SK-N-SH treated with all-trans-retinoic acid at 6 μM for 48 hours (cell line): ENCODE results near the gene SELP.

ENCODE experiments used
- ATAC-seq: fragments of 200-7000 bp; cut with Tn5 transposase; 3 replicates; pipeline ENCODE4 v1.9.1; 2020; ENCODE audit warnings: mild to moderate bottlenecking, moderate library complexity
- ARNTL ChIP-seq: fragments of 450-650 bp; formaldehyde crosslinking; IDR thresholded peaks from 2 replicates; pipeline ENCODE4 v1.5.0; 2020; ENCODE audit warnings: low read depth, mild to moderate bottlenecking, moderate library complexity, borderline replicate concordance
- BACH2 ChIP-seq: fragments of 250-450 bp; sonication (Bioruptor Pico); IDR thresholded peaks from 2 replicates; pipeline ENCODE4 v1.9.0; 2021; ENCODE audit warnings: mild to moderate bottlenecking, borderline replicate concordance
- CSDC2 ChIP-seq: fragments of 250-450 bp; sonication (Bioruptor Pico); IDR thresholded peaks from 2 replicates; pipeline ENCODE4 v1.5.0; 2020; ENCODE audit warnings: mild to moderate bottlenecking, moderate library complexity
- ESRRG ChIP-seq: fragments of 250-450 bp; sonication (Bioruptor Pico); IDR thresholded peaks from 2 replicates; pipeline ENCODE4 v1.6.1; 2021; ENCODE audit warnings: mild to moderate bottlenecking
- GLIS3 ChIP-seq: fragments of 250-450 bp; sonication (Bioruptor Pico); IDR thresholded peaks from 2 replicates; pipeline ENCODE4 v1.5.0; 2020; ENCODE audit warnings: mild to moderate bottlenecking, moderate library complexity
- ISL1 ChIP-seq: fragments of 250-450 bp; sonication (Bioruptor Pico); IDR thresholded peaks from 2 replicates; pipeline ENCODE4 v2.1.2; 2022; ENCODE audit warnings: mild to moderate bottlenecking, moderate library complexity
- OSR1 ChIP-seq: fragments of 250-450 bp; sonication (Bioruptor Pico); IDR thresholded peaks from 2 replicates; pipeline ENCODE4 v1.8.0; 2022; ENCODE audit warnings: moderate library complexity, mild to moderate bottlenecking, inconsistent platforms
- PPARA ChIP-seq: fragments of 250-450 bp; sonication (Bioruptor Pico); IDR thresholded peaks from 2 replicates; pipeline ENCODE4 v1.5.0; 2020; ENCODE audit warnings: mild to moderate bottlenecking, borderline replicate concordance
- RARB ChIP-seq: fragments of 250-450 bp; sonication (Bioruptor Pico); IDR thresholded peaks from 2 replicates; pipeline ENCODE4 v1.8.0; 2021; ENCODE audit warnings: mild to moderate bottlenecking, moderate library complexity
- SNAI2 ChIP-seq: fragments of 250-450 bp; sonication (Bioruptor Pico); IDR thresholded peaks from 2 replicates; pipeline ENCODE4 v1.5.0; 2020; ENCODE audit warnings: mild to moderate bottlenecking, moderate library complexity
- TOX ChIP-seq: fragments of 250-450 bp; sonication (Bioruptor Pico); IDR thresholded peaks from 2 replicates; pipeline ENCODE4 v1.8.0; 2021; ENCODE audit warnings: mild to moderate bottlenecking, moderate library complexity, borderline replicate concordance
- ZC3H10 ChIP-seq: fragments of 250-450 bp; sonication (Bioruptor Pico); IDR thresholded peaks from 2 replicates; pipeline ENCODE4 v1.5.1; 2021; ENCODE audit warnings: mild to moderate bottlenecking, moderate library complexity
- ZFP3 ChIP-seq: fragments of 250-450 bp; sonication (Bioruptor Pico); IDR thresholded peaks from 2 replicates; pipeline ENCODE4 v1.5.0; 2020; ENCODE audit warnings: mild to moderate bottlenecking, moderate library complexity
- ZFP30 ChIP-seq: fragments of 450-650 bp; formaldehyde crosslinking; IDR thresholded peaks from 2 replicates; pipeline ENCODE4 v1.5.0; 2022; ENCODE audit warnings: mild to moderate bottlenecking, moderate library complexity
- ZNF565 ChIP-seq: fragments of 450-650 bp; formaldehyde crosslinking; conservative IDR thresholded peaks from 2 replicates; pipeline ENCODE4 v1.5.0; 2020; ENCODE audit warnings: low read depth, mild to moderate bottlenecking, moderate library complexity
- ZNF70 ChIP-seq: fragments of 450-650 bp; formaldehyde crosslinking; IDR thresholded peaks from 2 replicates; pipeline ENCODE4 v1.5.0; 2020; ENCODE audit warnings: mild to moderate bottlenecking, moderate library complexity
- ZNF8 ChIP-seq: fragments of 450-650 bp; formaldehyde crosslinking; IDR thresholded peaks from 2 replicates; pipeline ENCODE4 v1.5.0; 2020; ENCODE audit warnings: mild to moderate bottlenecking, moderate library complexity
- TF ChIP-seq, protein P1 (sequence below): fragments of 250-450 bp; sonication (Bioruptor Pico); IDR thresholded peaks from 2 replicates; pipeline ENCODE4 v1.8.0; 2021; ENCODE audit warnings: low read depth, mild to moderate bottlenecking, moderate library complexity, borderline replicate concordance
- TF ChIP-seq, protein P2 (sequence below): fragments of 250-450 bp; sonication (Bioruptor Pico); IDR thresholded peaks from 2 replicates; pipeline ENCODE4 v1.5.1; 2021; ENCODE audit warnings: mild to moderate bottlenecking, moderate library complexity
- TF ChIP-seq, protein P3 (sequence below): fragments of 250-450 bp; sonication (Bioruptor Pico); IDR thresholded peaks from 2 replicates; pipeline ENCODE4 v1.5.0; 2020; ENCODE audit warnings: mild to moderate bottlenecking, moderate library complexity
- TF ChIP-seq, protein P4 (sequence below): fragments of 250-450 bp; sonication (Bioruptor Pico); IDR thresholded peaks from 2 replicates; pipeline ENCODE4 v1.8.0; 2020; ENCODE audit warnings: mild to moderate bottlenecking, moderate library complexity, borderline replicate concordance
- TF ChIP-seq, protein P5 (sequence below): fragments of 250-450 bp; sonication (Bioruptor Pico); IDR thresholded peaks from 2 replicates; pipeline ENCODE4 v1.5.1; 2020; ENCODE audit warnings: low read depth, mild to moderate bottlenecking, moderate library complexity

SELP gene

DNA sequence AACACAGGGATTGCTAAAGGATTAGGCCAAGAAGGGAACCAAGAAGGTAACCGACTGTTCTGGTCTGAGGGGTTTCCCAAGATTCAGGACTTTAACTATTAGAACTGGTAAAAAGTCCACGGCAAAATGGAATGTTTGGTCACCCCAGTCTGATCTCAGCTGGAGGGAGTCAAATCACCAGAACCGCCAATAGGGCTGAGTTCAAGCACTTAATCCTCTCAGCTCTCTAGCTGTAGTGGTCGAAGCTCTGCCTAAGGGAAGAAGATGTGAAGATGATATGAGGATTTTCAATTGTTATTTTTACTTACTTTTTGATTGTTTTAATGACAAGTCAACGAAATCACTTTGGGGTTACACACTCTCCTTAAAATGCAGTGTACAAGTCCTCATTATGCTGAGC lies 72.8 kb downstream of the SELP start:
- TF ChIP-seq ZFP3 (CRISPR knock-in tag) (no peak), OSR1 (no peak), ZNF8 (CRISPR knock-in tag) (no peak), TOX (CRISPR knock-in tag) (no peak), BACH2 (CRISPR knock-in tag) (no peak), ZC3H10 (CRISPR knock-in tag) (no peak), ZNF70 (CRISPR knock-in tag) (no peak), CSDC2 (no peak), ARNTL (CRISPR knock-in tag) (no peak), SNAI2 (CRISPR knock-in tag) (no peak), ESRRG (CRISPR knock-in tag) (no peak), ISL1 (CRISPR knock-in tag) (no peak), PPARA (no peak), RARB (CRISPR knock-in tag) (no peak)
- TF ChIP-seq, protein P1, sequence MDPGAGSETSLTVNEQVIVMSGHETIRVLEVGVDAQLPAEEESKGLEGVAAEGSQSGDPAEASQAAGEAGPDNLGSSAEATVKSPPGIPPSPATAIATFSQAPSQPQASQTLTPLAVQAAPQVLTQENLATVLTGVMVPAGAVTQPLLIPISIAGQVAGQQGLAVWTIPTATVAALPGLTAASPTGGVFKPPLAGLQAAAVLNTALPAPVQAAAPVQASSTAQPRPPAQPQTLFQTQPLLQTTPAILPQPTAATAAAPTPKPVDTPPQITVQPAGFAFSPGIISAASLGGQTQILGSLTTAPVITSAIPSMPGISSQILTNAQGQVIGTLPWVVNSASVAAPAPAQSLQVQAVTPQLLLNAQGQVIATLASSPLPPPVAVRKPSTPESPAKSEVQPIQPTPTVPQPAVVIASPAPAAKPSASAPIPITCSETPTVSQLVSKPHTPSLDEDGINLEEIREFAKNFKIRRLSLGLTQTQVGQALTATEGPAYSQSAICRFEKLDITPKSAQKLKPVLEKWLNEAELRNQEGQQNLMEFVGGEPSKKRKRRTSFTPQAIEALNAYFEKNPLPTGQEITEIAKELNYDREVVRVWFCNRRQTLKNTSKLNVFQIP (CRISPR knock-in tag) = no peak
- TF ChIP-seq, protein P2, sequence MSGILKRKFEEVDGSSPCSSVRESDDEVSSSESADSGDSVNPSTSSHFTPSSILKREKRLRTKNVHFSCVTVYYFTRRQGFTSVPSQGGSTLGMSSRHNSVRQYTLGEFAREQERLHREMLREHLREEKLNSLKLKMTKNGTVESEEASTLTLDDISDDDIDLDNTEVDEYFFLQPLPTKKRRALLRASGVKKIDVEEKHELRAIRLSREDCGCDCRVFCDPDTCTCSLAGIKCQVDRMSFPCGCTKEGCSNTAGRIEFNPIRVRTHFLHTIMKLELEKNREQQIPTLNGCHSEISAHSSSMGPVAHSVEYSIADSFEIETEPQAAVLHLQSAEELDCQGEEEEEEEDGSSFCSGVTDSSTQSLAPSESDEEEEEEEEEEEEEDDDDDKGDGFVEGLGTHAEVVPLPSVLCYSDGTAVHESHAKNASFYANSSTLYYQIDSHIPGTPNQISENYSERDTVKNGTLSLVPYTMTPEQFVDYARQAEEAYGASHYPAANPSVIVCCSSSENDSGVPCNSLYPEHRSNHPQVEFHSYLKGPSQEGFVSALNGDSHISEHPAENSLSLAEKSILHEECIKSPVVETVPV (CRISPR knock-in tag) = no peak
- TF ChIP-seq, protein P3, sequence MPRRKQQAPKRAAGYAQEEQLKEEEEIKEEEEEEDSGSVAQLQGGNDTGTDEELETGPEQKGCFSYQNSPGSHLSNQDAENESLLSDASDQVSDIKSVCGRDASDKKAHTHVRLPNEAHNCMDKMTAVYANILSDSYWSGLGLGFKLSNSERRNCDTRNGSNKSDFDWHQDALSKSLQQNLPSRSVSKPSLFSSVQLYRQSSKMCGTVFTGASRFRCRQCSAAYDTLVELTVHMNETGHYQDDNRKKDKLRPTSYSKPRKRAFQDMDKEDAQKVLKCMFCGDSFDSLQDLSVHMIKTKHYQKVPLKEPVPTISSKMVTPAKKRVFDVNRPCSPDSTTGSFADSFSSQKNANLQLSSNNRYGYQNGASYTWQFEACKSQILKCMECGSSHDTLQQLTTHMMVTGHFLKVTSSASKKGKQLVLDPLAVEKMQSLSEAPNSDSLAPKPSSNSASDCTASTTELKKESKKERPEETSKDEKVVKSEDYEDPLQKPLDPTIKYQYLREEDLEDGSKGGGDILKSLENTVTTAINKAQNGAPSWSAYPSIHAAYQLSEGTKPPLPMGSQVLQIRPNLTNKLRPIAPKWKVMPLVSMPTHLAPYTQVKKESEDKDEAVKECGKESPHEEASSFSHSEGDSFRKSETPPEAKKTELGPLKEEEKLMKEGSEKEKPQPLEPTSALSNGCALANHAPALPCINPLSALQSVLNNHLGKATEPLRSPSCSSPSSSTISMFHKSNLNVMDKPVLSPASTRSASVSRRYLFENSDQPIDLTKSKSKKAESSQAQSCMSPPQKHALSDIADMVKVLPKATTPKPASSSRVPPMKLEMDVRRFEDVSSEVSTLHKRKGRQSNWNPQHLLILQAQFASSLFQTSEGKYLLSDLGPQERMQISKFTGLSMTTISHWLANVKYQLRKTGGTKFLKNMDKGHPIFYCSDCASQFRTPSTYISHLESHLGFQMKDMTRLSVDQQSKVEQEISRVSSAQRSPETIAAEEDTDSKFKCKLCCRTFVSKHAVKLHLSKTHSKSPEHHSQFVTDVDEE = no peak
- TF ChIP-seq, protein P4, sequence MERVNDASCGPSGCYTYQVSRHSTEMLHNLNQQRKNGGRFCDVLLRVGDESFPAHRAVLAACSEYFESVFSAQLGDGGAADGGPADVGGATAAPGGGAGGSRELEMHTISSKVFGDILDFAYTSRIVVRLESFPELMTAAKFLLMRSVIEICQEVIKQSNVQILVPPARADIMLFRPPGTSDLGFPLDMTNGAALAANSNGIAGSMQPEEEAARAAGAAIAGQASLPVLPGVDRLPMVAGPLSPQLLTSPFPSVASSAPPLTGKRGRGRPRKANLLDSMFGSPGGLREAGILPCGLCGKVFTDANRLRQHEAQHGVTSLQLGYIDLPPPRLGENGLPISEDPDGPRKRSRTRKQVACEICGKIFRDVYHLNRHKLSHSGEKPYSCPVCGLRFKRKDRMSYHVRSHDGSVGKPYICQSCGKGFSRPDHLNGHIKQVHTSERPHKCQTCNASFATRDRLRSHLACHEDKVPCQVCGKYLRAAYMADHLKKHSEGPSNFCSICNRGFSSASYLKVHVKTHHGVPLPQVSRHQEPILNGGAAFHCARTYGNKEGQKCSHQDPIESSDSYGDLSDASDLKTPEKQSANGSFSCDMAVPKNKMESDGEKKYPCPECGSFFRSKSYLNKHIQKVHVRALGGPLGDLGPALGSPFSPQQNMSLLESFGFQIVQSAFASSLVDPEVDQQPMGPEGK = no peak
- ATAC-seq = no peak

DNA sequence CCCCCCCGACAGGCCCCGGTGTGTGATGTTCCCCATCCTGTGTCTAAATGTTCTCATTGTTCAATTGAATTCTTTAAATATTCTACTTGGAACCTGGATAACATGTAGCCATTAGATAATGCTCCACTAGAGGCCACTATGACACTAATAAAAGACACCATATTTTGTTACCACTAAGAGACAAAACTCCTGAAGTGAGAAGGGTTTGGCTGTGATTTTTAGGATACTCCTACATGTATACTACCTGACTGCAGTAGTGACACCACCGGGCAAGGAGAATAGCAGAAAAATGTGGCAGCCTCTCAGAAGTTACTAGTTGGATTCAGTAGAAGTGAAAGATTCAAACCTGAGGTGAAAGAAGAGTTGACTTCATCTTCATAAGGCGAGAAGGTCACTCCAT lies 79.6 kb downstream of the SELP start:
- no peak for TF ChIP-seq SNAI2 (CRISPR knock-in tag)
- TF ChIP-seq ZC3H10 (CRISPR knock-in tag) = no peak
- TF ChIP-seq PPARA = no peak
- TF ChIP-seq ESRRG (CRISPR knock-in tag) = no peak
- no peak for TF ChIP-seq ISL1 (CRISPR knock-in tag)
- no peak for TF ChIP-seq ARNTL (CRISPR knock-in tag)
- TF ChIP-seq, protein P5, sequence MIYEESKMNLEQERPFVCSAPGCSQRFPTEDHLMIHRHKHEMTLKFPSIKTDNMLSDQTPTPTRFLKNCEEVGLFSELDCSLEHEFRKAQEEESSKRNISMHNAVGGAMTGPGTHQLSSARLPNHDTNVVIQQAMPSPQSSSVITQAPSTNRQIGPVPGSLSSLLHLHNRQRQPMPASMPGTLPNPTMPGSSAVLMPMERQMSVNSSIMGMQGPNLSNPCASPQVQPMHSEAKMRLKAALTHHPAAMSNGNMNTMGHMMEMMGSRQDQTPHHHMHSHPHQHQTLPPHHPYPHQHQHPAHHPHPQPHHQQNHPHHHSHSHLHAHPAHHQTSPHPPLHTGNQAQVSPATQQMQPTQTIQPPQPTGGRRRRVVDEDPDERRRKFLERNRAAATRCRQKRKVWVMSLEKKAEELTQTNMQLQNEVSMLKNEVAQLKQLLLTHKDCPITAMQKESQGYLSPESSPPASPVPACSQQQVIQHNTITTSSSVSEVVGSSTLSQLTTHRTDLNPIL (CRISPR knock-in tag) = no peak
- no peak for TF ChIP-seq GLIS3
- TF ChIP-seq, protein P3 = no peak
- no peak for TF ChIP-seq ZNF565 (CRISPR knock-in tag)
- TF ChIP-seq, protein P2 (CRISPR knock-in tag) = no peak
- no peak; the same call in 1 of the 2 replicates for TF ChIP-seq TOX (CRISPR knock-in tag)
- TF ChIP-seq RARB (CRISPR knock-in tag) = no peak
- TF ChIP-seq, protein P4 = no peak
- TF ChIP-seq ZNF70 (CRISPR knock-in tag) = no peak
- TF ChIP-seq ZFP30 (CRISPR knock-in tag) = no peak
- no peak for TF ChIP-seq ZFP3 (CRISPR knock-in tag)
- no peak for TF ChIP-seq CSDC2
- no peak for TF ChIP-seq ZNF8 (CRISPR knock-in tag)
- TF ChIP-seq BACH2 (CRISPR knock-in tag) = no peak
- TF ChIP-seq, all 23 proteins: peak for 0
- peak; percentile 86 for ATAC-seq
